Neutrophil (primary cell): ENCODE results near the gene SREBF2.

Source experiments
- H3K27ac ChIP-seq: fragments of 200-600 bp; sonication (generic); 2 replicates; pipeline ENCODE4 v1.5.1; 2016; ENCODE audit warnings: mild to moderate bottlenecking, moderate library complexity
- H3K27me3 ChIP-seq: fragments of 200-600 bp; sonication (generic); 2 replicates; pipeline ENCODE4 v1.6.0; 2016; ENCODE audit warnings: mild to moderate bottlenecking
- H3K36me3 ChIP-seq: fragments of 200-600 bp; sonication (generic); 2 replicates; pipeline ENCODE4 v1.5.1; 2017
- H3K4me1 ChIP-seq, 2 experiments: fragments of 200-600 bp in 1 of 2; sonication (generic) in 1 of 2; 1 replicate in 1 of 2; 2 replicates in 1 of 2; pipeline versions ENCODE4 v1.5.1 to v1.6.1; 2013 to 2016; ENCODE audit warnings: low read depth in 1 of 2, low read length in 1 of 2, mild to moderate bottlenecking in 1 of 2, moderate library complexity in 1 of 2; ENCODE audit not compliant: control insufficient read depth in 1 of 2, insufficient read depth in 1 of 2
- H3K4me3 ChIP-seq, 2 experiments: fragments of 200-600 bp in 1 of 2; sonication (generic) in 1 of 2; 1 replicate in 1 of 2; 2 replicates in 1 of 2; pipeline ENCODE4 v1.5.1; 2013 to 2016; ENCODE audit warnings: low read depth in 1 of 2, low read length in 1 of 2, mild to moderate bottlenecking in 1 of 2, moderate library complexity in 1 of 2
- H3K9me3 ChIP-seq: fragments of 200-600 bp; sonication (generic); 2 replicates; pipeline ENCODE4 v1.5.1; 2016
- TF ChIP-seq, protein P1 (sequence below): fragments of 200-600 bp; sonication (generic); IDR thresholded peaks from 2 replicates; pipeline ENCODE4 v1.5.1; 2016; ENCODE audit warnings: antibody characterized with exemption

The SREBF2 gene

DNA sequence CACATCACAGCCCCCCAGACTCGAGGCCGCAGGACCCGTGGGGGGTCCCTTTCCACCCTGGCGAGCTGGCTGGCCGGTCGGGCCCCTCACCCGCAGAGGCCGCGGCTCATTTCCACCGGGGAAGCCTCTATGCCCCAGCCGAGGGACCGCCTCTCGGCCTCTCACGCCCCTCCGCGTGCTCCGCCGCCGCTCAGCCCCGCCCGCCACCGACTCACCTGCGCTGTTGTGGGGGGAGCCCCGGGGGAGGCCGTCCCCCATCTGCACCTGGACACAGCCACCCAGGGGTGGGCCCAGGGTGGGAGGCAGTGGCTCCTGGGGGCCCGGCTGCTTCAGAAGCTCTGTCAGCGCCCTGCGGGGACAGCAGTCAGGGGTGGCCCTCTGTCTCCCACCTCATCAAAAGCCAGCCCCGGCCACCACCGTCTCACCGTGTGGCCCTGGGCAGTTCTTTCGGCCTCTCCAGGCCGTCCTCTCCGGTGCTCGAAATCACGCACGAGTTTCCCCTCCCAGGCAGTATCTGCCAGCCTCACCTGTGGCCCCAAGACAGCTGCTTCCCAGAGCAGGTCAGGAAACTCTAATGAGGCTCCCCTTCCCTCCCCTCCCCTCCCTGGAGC, 78.2 kb downstream of the SREBF2 start:
- Histone ChIP-seq H3K4me3 (peak overlapping the region in 1 of 2 experiments; percentile 38), H3K27me3 (peaks cover 73% of the 10 kb centered on the region), H3K4me1 (peaks cover 31 to 46% of the 10 kb centered on the region in 2 experiments), H3K36me3 (peaks cover 8% of the 10 kb centered on the region), H3K27ac (no peak overlapping the region), H3K9me3 (no peaks in the 10 kb centered on the region)
- TF ChIP-seq, protein P1, sequence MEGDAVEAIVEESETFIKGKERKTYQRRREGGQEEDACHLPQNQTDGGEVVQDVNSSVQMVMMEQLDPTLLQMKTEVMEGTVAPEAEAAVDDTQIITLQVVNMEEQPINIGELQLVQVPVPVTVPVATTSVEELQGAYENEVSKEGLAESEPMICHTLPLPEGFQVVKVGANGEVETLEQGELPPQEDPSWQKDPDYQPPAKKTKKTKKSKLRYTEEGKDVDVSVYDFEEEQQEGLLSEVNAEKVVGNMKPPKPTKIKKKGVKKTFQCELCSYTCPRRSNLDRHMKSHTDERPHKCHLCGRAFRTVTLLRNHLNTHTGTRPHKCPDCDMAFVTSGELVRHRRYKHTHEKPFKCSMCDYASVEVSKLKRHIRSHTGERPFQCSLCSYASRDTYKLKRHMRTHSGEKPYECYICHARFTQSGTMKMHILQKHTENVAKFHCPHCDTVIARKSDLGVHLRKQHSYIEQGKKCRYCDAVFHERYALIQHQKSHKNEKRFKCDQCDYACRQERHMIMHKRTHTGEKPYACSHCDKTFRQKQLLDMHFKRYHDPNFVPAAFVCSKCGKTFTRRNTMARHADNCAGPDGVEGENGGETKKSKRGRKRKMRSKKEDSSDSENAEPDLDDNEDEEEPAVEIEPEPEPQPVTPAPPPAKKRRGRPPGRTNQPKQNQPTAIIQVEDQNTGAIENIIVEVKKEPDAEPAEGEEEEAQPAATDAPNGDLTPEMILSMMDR: no peak

DNA sequence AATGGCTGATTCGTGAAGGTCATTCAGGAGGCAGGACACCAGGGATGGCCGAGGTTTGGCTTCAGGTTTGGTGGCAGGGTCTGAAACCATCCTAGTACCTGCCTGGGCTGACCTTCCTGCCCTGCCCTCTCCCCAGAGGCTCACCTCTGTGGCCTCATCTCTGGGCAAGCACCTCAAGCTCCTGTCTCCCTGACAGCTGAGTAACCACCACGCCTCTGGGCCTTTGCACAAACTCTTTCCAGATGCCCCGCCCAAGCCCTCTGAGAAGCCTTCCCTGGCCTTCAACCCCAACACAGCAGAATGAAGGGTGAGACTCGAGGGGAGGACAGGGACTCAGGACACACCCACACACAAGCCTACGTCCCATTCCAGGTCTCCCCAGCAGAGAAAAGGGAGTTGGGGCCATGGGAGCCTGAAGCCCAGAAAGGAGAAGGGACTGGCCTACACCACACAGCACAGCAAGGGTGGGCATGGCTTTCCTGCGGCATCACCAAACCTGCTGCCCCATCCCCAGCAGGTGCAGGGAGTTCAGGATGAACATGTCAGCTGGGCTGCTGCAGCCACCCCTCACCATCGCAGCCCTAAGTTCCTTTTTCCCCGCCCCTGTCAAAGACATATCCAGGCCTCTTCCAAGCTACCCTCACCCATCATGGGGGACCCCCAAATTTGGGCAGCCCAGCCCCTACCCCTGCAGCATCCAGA, 79.6 kb downstream of the SREBF2 start:
- peaks cover 86% of the 10 kb centered on the region for H3K27me3 ChIP-seq
- H3K4me1 ChIP-seq: peaks cover 30 to 45% of the 10 kb centered on the region in 2 experiments
- no peaks in the 10 kb centered on the region for H3K36me3 ChIP-seq
- H3K4me3 ChIP-seq: no peak overlapping the region
- TF ChIP-seq, protein P1: no peak
- H3K27ac ChIP-seq: no peak overlapping the region
- H3K9me3 ChIP-seq: no peaks in the 10 kb centered on the region

DNA sequence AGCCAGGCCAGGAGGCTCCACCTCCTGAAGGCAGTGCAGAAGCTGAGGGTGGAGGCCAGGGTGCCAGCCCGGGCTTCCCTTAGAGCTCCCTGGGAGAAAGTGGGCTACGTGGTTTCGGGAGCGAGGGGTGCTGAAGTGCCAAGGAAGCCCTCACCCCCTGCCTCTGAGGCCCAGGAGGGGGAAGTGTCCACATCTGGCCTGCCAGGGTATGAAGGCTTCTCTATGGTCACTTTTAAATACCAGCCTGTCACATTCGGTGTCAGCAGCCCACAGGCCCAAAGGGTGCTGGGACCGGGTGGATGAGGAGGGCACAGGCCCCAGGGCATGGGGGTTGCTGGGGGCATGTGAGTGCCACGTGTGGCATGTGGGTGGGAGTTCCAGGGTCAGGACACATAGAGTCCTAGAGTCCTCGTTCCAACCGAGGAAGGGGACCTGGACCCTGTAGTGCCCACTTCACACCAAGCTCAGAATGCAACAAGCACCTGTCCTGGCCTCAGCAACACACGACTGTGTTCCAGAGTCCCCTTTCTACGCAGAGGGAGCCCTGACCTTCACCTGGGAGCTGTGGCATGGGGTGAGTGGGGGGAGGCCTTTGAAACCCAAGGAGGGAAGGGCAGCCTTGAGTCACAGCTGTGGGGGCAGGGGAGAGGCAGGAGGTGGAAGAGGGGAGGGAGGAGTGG, 80.3 kb downstream of the SREBF2 start:
- Histone ChIP-seq H3K4me1 (peaks cover 26 to 41% of the 10 kb centered on the region in 2 experiments), H3K27me3 (peaks cover 93% of the 10 kb centered on the region), H3K27ac (no peak overlapping the region), H3K9me3 (no peaks in the 10 kb centered on the region), H3K36me3 (no peaks in the 10 kb centered on the region), H3K4me3 (no peak overlapping the region)
- TF ChIP-seq, protein P1: no peak

DNA sequence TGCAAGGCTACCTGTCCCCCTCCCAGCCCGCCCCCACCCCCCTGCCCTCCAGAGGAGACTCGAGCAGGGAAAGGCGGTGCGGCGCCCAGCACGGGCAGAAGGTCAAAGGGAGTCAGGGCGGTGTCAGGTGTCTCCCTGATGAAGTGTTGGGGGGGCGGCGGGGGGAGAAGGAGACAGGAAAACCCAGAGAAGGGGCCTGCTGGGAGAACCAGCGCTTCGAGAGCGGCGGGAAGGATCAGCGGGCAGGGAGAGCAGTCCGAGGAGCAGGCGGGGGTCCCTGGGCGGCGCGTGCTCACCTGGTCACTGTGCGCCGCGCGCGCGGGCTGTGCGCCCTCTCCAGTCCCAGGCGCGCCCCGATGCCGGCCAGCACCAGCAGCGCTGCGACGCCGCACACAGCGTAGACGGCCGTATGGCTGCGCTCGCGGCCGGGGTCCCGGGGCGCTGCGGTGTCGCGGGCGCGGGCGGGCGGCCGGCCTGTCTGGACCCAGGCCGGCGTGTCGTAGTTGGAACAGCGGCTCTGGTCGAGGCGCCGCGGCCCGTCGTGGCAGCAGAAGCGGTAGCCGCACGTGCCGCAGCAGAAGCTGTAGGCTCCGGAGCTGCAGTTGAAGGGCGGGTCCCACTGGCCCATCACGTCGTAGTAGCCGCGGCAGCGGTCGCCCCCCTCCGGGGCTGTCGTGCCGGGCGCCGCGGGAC, 81.1 kb downstream of the SREBF2 start:
- Histone ChIP-seq H3K36me3 (no peaks in the 10 kb centered on the region), H3K27ac (no peak overlapping the region), H3K4me1 (peaks cover 21 to 35% of the 10 kb centered on the region in 2 experiments), H3K4me3 (no peak overlapping the region), H3K9me3 (no peaks in the 10 kb centered on the region), H3K27me3 (peaks cover 100% of the 10 kb centered on the region)
- TF ChIP-seq, protein P1: no peak

DNA sequence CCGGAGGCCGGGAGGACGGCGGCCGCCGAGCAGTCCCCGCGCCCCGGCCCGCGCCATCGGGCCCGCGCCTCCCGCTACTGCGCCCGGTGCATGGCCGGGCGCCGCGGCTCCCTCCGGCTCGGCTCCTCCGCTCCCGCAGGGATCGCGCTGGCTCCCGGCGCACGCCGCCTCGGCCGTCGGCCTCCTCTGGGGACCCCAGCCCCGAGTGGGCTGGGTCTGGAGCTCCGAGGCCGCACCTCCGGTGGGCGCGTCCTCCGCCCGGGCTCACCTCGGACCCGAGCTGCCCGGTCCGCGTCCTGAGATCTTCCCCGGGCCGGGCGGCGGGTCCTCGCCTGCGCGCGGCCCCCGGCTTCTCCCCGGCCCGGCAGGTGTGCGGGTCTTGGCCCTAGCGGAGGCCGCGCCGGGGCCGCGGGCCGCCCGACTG, 81.7 kb downstream of the SREBF2 start:
- Histone ChIP-seq H3K27ac (no peak overlapping the region), H3K27me3 (peaks cover 100% of the 10 kb centered on the region), H3K4me3 (no peak overlapping the region), H3K9me3 (no peaks in the 10 kb centered on the region), H3K4me1 (peaks cover 21 to 35% of the 10 kb centered on the region in 2 experiments), H3K36me3 (no peaks in the 10 kb centered on the region)
- TF ChIP-seq, protein P1: no peak
